ENCODE measurements around the gene IPMK. TPM values are rescaled to one million over a fixed set of nuclear protein-coding genes. Genes with fewer than 3 reads are reported as not detected.

The IPMK gene
- total RNA-seq, 1 experiment from 2014 or later = 11.1 TPM

DNA sequence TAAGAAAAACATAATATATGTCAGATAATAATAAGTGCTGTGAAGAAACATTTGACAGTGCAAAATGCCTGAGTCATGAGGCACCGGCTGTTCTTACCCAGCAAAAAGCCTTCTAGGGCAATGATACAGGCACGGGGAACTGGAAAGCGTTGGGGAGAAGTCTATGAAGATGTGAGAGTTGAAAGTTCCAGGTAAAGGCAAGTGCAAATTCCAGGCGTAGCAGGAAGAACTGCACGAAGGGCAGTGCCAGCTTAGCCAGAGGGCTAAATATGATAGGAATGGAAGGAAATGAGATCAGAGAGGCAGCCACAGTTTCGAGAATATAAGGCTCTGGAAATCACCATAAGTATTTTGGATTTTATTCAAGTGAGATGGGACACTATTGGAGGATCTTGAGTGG is 87.0 kb downstream of the IPMK start:
- no peaks in the 10 kb centered on the region for H3K9me3 ChIP-seq (ENCODE audit: insufficient read depth, low read depth)
- intact Hi-C loops (cut with micrococcal nuclease; ENCODE audit: unreplicated experiment) = loop anchor here (1.0 kb wide), 1 partner anchor 87 kb away; the partner anchor contains the start of gene IPMK
- H3F3A ChIP-seq (ENCODE audit: insufficient read depth, low read depth) = no peaks in the 10 kb centered on the region
- POLR2A ChIA-PET (ENCODE audit: unreplicated experiment) = interaction anchor here (0.7 kb wide), 1 partner anchor 88 kb away, joined by 4 read pairs; the partner anchor contains the start of gene CISD1
- no peaks in the 10 kb centered on the region for H3K36me3 ChIP-seq (ENCODE audit: low read depth)
- H3K9me2 ChIP-seq (ENCODE audit: insufficient read depth) = no peaks in the 10 kb centered on the region
- H3K79me2 ChIP-seq (ENCODE audit: low read depth) = no peaks in the 10 kb centered on the region
- no peak for TF ChIP-seq EZH2 (IDR thresholded peaks at IDR 0.05; ENCODE audit: low read depth)
- TF ChIP-seq, protein P1, sequence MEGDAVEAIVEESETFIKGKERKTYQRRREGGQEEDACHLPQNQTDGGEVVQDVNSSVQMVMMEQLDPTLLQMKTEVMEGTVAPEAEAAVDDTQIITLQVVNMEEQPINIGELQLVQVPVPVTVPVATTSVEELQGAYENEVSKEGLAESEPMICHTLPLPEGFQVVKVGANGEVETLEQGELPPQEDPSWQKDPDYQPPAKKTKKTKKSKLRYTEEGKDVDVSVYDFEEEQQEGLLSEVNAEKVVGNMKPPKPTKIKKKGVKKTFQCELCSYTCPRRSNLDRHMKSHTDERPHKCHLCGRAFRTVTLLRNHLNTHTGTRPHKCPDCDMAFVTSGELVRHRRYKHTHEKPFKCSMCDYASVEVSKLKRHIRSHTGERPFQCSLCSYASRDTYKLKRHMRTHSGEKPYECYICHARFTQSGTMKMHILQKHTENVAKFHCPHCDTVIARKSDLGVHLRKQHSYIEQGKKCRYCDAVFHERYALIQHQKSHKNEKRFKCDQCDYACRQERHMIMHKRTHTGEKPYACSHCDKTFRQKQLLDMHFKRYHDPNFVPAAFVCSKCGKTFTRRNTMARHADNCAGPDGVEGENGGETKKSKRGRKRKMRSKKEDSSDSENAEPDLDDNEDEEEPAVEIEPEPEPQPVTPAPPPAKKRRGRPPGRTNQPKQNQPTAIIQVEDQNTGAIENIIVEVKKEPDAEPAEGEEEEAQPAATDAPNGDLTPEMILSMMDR (conservative IDR thresholded peaks at IDR 0.05) = no peak
- no peak overlapping the region for H3K4me3 ChIP-seq
- CTCF ChIA-PET = no interaction called here
- no peaks in the 10 kb centered on the region for H3K4me1 ChIP-seq (replicated peaks; ENCODE audit: insufficient read depth)
- no peak overlapping the region for H3K4me2 ChIP-seq
- no peaks in the 10 kb centered on the region for H3K27me3 ChIP-seq (ENCODE audit: insufficient read depth, low read depth)
- no peak overlapping the region for H3K27ac ChIP-seq
- peak overlapping the region; percentile 42; the same call in 1 of the 2 replicates for H2AFZ ChIP-seq
- no peaks in the 10 kb centered on the region for H4K20me1 ChIP-seq (ENCODE audit: insufficient read depth)
- peak; percentile 38 to 62 for DNase-seq
- no TSS peak for BruUV-seq (replicated peaks)

DNA sequence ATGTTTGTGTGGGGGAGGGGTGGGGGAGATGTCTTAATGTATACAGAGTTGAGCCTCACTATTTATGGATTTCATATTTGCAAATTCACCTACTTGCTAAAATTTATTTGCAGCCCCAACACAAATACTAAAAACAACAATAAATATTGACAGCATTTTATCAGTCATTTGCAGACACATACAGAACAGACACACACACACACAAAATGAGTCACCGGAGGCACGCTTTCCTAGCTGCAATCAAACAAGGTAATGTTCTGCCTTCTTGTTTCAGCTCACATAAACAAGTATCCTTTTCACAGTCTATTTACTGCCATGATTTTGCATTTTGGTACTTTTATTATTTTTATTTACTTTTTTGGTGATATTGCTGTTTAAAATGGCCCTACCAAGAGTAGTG is 88.5 kb downstream of the IPMK start:
- no peak overlapping the region for H3K27ac ChIP-seq
- intact Hi-C loops (cut with micrococcal nuclease; ENCODE audit: unreplicated experiment) = loop anchor here (5.0 kb wide), 1 partner anchor 208 kb away; the partner anchor contains the start of gene TFAM
- H3K4me1 ChIP-seq (replicated peaks; ENCODE audit: insufficient read depth) = no peaks in the 10 kb centered on the region
- POLR2A ChIA-PET (ENCODE audit: unreplicated experiment) = no interaction called here
- no peaks in the 10 kb centered on the region for H3K79me2 ChIP-seq (ENCODE audit: low read depth)
- H3K9me2 ChIP-seq (ENCODE audit: insufficient read depth) = no peaks in the 10 kb centered on the region
- no peaks in the 10 kb centered on the region for H3K9me3 ChIP-seq (ENCODE audit: insufficient read depth, low read depth)
- CTCF ChIA-PET = interaction anchor here (0.6 to 2.4 kb wide), 2 partner anchors 112 to 330 kb away, joined by 3 to 23 read pairs; no protein-coding TSS in a partner anchor
- TF ChIP-seq, protein P1 (conservative IDR thresholded peaks at IDR 0.05) = no peak
- TF ChIP-seq EZH2 (IDR thresholded peaks at IDR 0.05; ENCODE audit: low read depth) = no peak
- BruUV-seq (replicated peaks) = no TSS peak
- H3K27me3 ChIP-seq (ENCODE audit: insufficient read depth, low read depth) = no peaks in the 10 kb centered on the region
- H2AFZ ChIP-seq = no peak overlapping the region
- no peak for DNase-seq
- no peak overlapping the region for H3K4me2 ChIP-seq
- no peaks in the 10 kb centered on the region for H3K36me3 ChIP-seq (ENCODE audit: low read depth)
- no peak overlapping the region for H3K4me3 ChIP-seq
- no peaks in the 10 kb centered on the region for H3F3A ChIP-seq (ENCODE audit: insufficient read depth, low read depth)
- no peaks in the 10 kb centered on the region for H4K20me1 ChIP-seq (ENCODE audit: insufficient read depth)

GRCh38 chr10:58178811-58179210 is 88.9 kb downstream of the IPMK start:
- Histone ChIP-seq H3K27ac (no peak overlapping the region), H3K27me3 (ENCODE audit: insufficient read depth, low read depth) (no peaks in the 10 kb centered on the region)
- intact Hi-C loops (cut with micrococcal nuclease; ENCODE audit: unreplicated experiment) = loop anchor here (5.0 kb wide), 1 partner anchor 208 kb away; the partner anchor contains the start of gene TFAM

More at GRCh38 chr10:58178811-58179210, 88.9 kb downstream of the IPMK start:
- DNase-seq = no peak
- H3K36me3 ChIP-seq (ENCODE audit: low read depth) = no peaks in the 10 kb centered on the region
- no peaks in the 10 kb centered on the region for H3F3A ChIP-seq (ENCODE audit: insufficient read depth, low read depth)
- H3K4me1 ChIP-seq (replicated peaks; ENCODE audit: insufficient read depth) = no peaks in the 10 kb centered on the region
- no TSS peak for BruUV-seq (replicated peaks)
- H3K4me3 ChIP-seq = no peak overlapping the region
- H4K20me1 ChIP-seq (ENCODE audit: insufficient read depth) = no peaks in the 10 kb centered on the region
- no peak overlapping the region for H2AFZ ChIP-seq
- H3K9me2 ChIP-seq (ENCODE audit: insufficient read depth) = no peaks in the 10 kb centered on the region
- POLR2A ChIA-PET (ENCODE audit: unreplicated experiment) = no interaction called here
- CTCF ChIA-PET = interaction anchor here (0.6 to 2.4 kb wide), 3 partner anchors 15 to 330 kb away, joined by 3 to 23 read pairs (median 5); no protein-coding TSS in a partner anchor
- no peak overlapping the region for H3K4me2 ChIP-seq
- H3K79me2 ChIP-seq (ENCODE audit: low read depth) = no peaks in the 10 kb centered on the region
- TF ChIP-seq EZH2 (IDR thresholded peaks at IDR 0.05; ENCODE audit: low read depth) = no peak
- TF ChIP-seq, protein P1 (conservative IDR thresholded peaks at IDR 0.05) = no peak
- H3K9me3 ChIP-seq (ENCODE audit: insufficient read depth, low read depth) = no peaks in the 10 kb centered on the region
